Gastrocnemius medialis (tissue), 4 donors: ENCODE data around the gene MED13L.

Experiments
- CTCF ChIP-seq, 5 experiments: fragments of 450-650 bp in 3 of 5; fragments of 200-600 bp in 2 of 5; sonication (generic) in 2 of 5; IDR thresholded peaks in 4 of 5; conservative IDR thresholded peaks in 1 of 5; 1 replicate in 4 of 5; 2 replicates in 1 of 5; pipeline ENCODE4 v1.5.1; 2016 to 2019; ENCODE audit warnings: antibody characterized with exemption in 5 of 5, mild to moderate bottlenecking in 3 of 5, moderate library complexity in 3 of 5
- POLR2A ChIP-seq, 2 donors: fragments of 450-650 bp; IDR thresholded peaks; one replicate each; pipeline ENCODE4 v1.6.1; 2017; ENCODE audit warnings: antibody characterized with exemption in 2 of 2, mild to moderate bottlenecking in 2 of 2, moderate library complexity in 2 of 2

GRCh38 chr12:116226026-116226425, 51.5 kb downstream of the MED13L start:
- TF ChIP-seq CTCF (IDR thresholded peaks at IDR 0.05 in 4 of 5, conservative IDR thresholded peaks at IDR 0.05 in 1 of 5): no peak
- no peak for TF ChIP-seq POLR2A (IDR thresholded peaks at IDR 0.05)
